ENCODE measurements around the gene PTP4A1. TPM values are rescaled to one million over a fixed set of nuclear protein-coding genes. Genes with fewer than 3 reads are reported as not detected.

The PTP4A1 gene
- total and polyA plus RNA-seq, 2 of the 13 experiments (the other 11 are each of a cell fraction or from before 2014, with no cell fraction given) = 141 to 376 TPM

- Histone ChIP-seq H3K27ac (ENCODE audit: extremely low read length, insufficient read depth, low read length) (peak overlapping the region; percentile 96), H3K4me1 (ENCODE audit: insufficient read depth, low read length) (peaks cover 97% of the 10 kb centered on the region), H3K4me2 (ENCODE audit: low read depth, low read length) (peak overlapping the region; percentile 83), H3K4me3 (replicated peaks in 1 of 3; ENCODE audit: insufficient read depth in 1 of 3, low read depth in 2 of 3, low read length in 3 of 3) (peak overlapping the region in 1 of 3 experiments; percentile 3; a peak in 2 of 6 replicates), H3K9ac (ENCODE audit: insufficient read depth, low read depth, low read length) (peak overlapping the region; percentile 25), H3K36me3 (replicated peaks in 1 of 2; ENCODE audit: control insufficient read depth in 1 of 2, insufficient read depth in 2 of 2, low read length in 2 of 2) (peaks cover 7 to 19% of the 10 kb centered on the region in 2 experiments), H3K79me2 (ENCODE audit: insufficient read depth, low read length) (peaks cover 81% of the 10 kb centered on the region), H3K9me3 (ENCODE audit: low read length) (no peaks in the 10 kb centered on the region), H3K27me3 (ENCODE audit: control insufficient read depth in 1 of 2, insufficient read depth in 2 of 2, low read length in 2 of 2) (no peaks in the 10 kb centered on the region), H4K20me1 (ENCODE audit: insufficient read depth, low read length) (no peaks in the 10 kb centered on the region), H2AFZ (ENCODE audit: low read length) (no peak overlapping the region)
- ChIA-PET POLR2A (interaction anchor here (0.8 to 4.6 kb wide), 10 partner anchors 9 to 172 kb away, joined by 3 to 118 read pairs (median 3); no protein-coding TSS in a partner anchor), CTCF (ENCODE audit: low intra/inter-chr PET ratio, low total read pairs) (no interaction called here)
- intact Hi-C loops (cut with micrococcal nuclease; ENCODE audit: unreplicated experiment) (no loop called here), in situ Hi-C loops (cut with HindIII; ENCODE audit: extremely low pct_ligation_motif_present, low pct_unique_long_range_greater_than_20kb) (no loop called here)
- ATAC-seq (no peak), DNase-seq (ENCODE audit: low spot score) (no peak), FAIRE-seq (no peak)
- WGBS (ENCODE audit: low lambda C conversion rate) = 84% methylated on average over 7 of the region's 7 CpGs
- no TSS peak for BruUV-seq (replicated peaks)
- TF ChIP-seq RFX5 (IDR thresholded peaks at IDR 0.05; ENCODE audit: low read depth, low read length) (no peak), SKIL (CRISPR knock-in tag; IDR thresholded peaks at IDR 0.05; ENCODE audit: borderline replicate concordance) (no peak), SSRP1 (CRISPR knock-in tag; IDR thresholded peaks at IDR 0.05) (peak; percentile 31; the same call in 1 of the 2 replicates), POLR2A (IDR thresholded peaks at IDR 0.05; ENCODE audit: insufficient read depth in 1 of 2, low read depth in 2 of 2, low read length in 2 of 2) (0 out of 4 replicates have a peak, but pooled peaks of 1 of the 2 experiments have one; percentile 38), MYPOP (CRISPR knock-in tag; IDR thresholded peaks at IDR 0.05) (0 out of 2 replicates have a peak, but pooled peaks have one; percentile 5), ZNF547 (CRISPR knock-in tag; IDR thresholded peaks at IDR 0.05) (0 out of 2 replicates have a peak, but pooled peaks have one; percentile 46), ZBTB38 (CRISPR knock-in tag; IDR thresholded peaks at IDR 0.05) (peak; percentile 94), HOXA5 (CRISPR knock-in tag; IDR thresholded peaks at IDR 0.05) (0 out of 2 replicates have a peak, but pooled peaks have one; percentile 35), ZNF644 (CRISPR knock-in tag; IDR thresholded peaks at IDR 0.05; ENCODE audit: low read depth) (0 out of 2 replicates have a peak, but pooled peaks have one; percentile 26), ZNF468 (CRISPR knock-in tag; IDR thresholded peaks at IDR 0.05) (0 out of 2 replicates have a peak, but pooled peaks have one; percentile 32), ZNF574 (CRISPR knock-in tag; IDR thresholded peaks at IDR 0.05) (peak; percentile 39; the same call in 1 of the 2 replicates), HOMEZ (CRISPR knock-in tag; IDR thresholded peaks at IDR 0.05; ENCODE audit: low read depth) (peak; percentile 95), SP5 (CRISPR knock-in tag; IDR thresholded peaks at IDR 0.05; ENCODE audit: borderline replicate concordance, low read depth) (no peak), ARNT2 (CRISPR knock-in tag; IDR thresholded peaks at IDR 0.05; ENCODE audit: low read depth) (0 out of 2 replicates have a peak, but pooled peaks have one; percentile 37), SRF (IDR thresholded peaks at IDR 0.05; ENCODE audit: low read depth, low read length) (peak; percentile 92), POLR2G (IDR thresholded peaks at IDR 0.05; ENCODE audit: low read depth, low read length) (peak; percentile 66), SALL2 (CRISPR knock-in tag; IDR thresholded peaks at IDR 0.05) (0 out of 2 replicates have a peak, but pooled peaks have one; percentile 23)
Measured at GRCh38 chr6:63525186-63525878, 46.9 kb upstream of the PTP4A1 start.
